ENCODE measurements around the gene ZBTB20.
A peak's percentile ranks its signal among the peaks of the same experiment; 100 is the strongest.

Gene ZBTB20

DNA sequence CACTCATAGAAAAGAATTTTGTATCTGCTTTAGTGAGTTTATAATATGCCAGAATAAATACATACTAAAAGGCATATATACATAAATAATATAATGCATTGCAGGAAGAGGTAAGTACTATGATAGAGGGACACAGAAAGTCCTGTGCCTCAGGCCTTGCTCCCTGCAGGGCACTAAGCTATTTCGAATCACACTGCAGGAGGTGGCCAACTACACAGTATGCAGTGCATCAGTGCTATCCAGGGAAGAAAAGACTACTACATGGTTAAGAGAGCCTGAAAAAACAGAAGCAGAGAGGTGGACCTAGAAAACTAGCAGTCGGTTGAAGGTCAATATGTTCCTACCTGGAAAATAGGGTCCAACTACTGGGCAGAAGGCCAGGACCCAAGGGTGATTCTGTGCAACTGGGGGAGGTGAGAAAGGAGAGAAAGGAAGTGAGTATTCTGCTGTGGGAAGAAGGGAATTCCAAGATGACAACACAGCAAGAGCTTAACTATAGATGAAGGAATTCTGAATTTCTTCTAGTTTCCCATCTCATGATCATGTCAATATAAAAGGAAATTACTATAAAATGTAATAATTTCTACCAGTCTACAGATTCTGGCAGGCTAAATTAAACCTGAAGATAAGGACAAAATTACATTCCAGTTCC is 218.0 kb downstream of the ZBTB20 start:
- DNase-seq (ENCODE audit: low spot score), result no peak

- no peak for DNase-seq (ENCODE audit: low spot score)
Observed at GRCh38 chr3:114904633-114905032, 242.5 kb downstream of the ZBTB20 start.

- peak; percentile 8 for DNase-seq (ENCODE audit: low spot score)
Observed at GRCh38 chr3:114903213-114903612, 243.9 kb downstream of the ZBTB20 start.

- no peak for DNase-seq (ENCODE audit: low spot score)
Observed at GRCh38 chr3:114902691-114903101, 244.4 kb downstream of the ZBTB20 start.

GRCh38 chr3:114900908-114901307 is 246.2 kb downstream of the ZBTB20 start:
- no peak for DNase-seq (ENCODE audit: low spot score)

GRCh38 chr3:114899186-114899931 is 247.7 kb downstream of the ZBTB20 start:
- DNase-seq (ENCODE audit: low spot score), result no peak

DNA sequence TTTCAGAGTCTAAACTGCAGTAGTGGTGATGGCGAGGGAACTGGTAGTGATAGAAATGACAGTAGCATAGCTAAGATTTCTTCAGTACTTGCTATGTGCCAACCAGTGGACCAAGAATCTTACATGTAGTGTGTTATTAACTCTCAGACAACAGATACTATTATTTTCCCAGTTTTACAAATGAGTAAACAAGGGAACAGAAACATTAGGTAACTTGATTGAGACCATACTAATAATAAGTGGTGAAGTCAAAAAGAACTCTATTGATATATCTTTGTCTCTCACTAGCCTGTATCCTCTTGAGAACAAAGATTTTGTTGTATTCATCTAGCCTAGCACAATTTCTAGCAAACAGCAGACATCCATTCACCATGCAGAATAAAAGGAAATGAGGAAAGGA is 250.1 kb downstream of the ZBTB20 start:
- no peak for DNase-seq (ENCODE audit: low spot score)

DNA sequence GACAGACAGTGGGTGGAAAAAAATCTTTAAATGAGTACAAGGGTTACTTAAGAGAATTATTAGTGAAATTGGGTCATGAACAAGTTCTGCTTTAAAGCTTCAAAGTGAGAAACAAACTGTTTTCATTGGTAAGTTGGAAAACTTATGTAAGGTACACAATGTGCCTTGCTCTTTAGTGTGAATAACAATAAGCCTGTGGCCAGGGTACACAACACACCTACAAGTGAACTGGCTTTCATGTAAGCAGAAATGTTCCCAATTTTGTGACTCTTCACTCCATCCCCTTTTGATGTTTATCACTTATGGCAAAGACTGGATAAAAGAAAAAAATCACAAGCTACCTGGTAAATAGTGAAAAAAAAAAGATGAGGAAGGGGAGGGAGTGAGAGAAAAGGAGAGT is 253.7 kb downstream of the ZBTB20 start:
- no peak for DNase-seq (ENCODE audit: low spot score)

DNA sequence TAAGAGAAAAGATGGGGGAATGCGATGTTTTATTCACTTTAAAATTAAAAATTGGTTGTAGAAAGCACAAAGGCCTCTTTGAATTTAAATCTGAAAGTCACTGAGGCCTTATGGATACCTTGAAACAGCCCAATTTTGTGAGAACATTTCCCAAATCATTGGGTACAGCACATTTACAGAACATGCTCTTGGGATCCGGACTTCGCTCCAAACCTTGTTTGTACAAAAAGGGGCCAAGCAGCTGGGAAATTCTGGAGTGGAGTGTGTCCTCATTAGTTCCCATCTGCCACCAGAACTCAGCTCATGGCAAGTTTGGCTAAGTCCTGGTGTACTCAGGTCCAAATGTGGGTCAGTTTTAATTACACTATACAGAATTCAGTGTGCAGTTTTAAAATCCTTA is 254.2 kb downstream of the ZBTB20 start:
- no peak for DNase-seq (ENCODE audit: low spot score)

GRCh38 chr3:114892131-114892879 is 254.8 kb downstream of the ZBTB20 start:
- no peak for DNase-seq (ENCODE audit: low spot score)

DNA sequence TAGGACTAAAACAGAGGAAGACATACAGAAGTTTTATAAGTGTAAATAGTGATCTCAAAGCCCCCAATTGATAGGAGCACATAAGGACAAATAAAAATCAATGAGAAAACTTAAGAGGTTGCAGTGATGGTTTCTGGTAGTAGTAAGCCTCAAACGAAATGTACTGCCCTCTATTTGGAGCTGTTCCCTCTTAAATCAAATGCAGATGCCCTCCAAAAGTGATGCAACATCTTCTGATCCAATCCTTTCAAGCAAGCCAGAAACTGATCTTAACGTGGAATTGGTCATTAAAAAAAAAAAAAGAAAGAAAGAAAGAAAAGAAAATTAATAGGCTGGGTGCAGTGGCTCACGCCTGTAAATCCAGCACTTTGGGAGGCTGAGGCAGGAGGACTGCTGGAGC is 259.3 kb downstream of the ZBTB20 start:
- DNase-seq (ENCODE audit: low spot score), result no peak

- DNase-seq (ENCODE audit: low spot score), result no peak
Observed at GRCh38 chr3:114886905-114887304, 260.2 kb downstream of the ZBTB20 start.

GRCh38 chr3:114884213-114884923 is 262.7 kb downstream of the ZBTB20 start:
- DNase-seq (ENCODE audit: low spot score), result no peak

DNA sequence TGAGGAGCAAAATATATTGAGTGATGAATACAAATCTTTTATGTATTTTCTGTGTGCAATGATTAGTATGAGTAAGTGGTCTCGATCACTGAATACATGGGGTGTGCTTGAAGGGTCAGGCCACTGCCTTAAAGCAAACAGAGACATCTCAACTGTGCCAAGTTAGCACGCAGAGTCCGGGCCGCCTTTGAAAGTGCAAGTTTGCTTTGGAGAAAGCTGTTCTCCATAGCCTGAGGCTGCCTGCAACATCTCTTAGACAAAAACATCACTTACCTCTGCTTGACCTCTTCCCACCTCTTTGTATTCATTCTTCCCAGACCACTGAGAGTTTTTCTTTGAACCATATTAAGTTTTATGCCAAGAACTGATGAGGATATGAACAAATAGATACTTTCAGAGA is 267.0 kb downstream of the ZBTB20 start:
- DNase-seq (ENCODE audit: low spot score), result no peak

DNA sequence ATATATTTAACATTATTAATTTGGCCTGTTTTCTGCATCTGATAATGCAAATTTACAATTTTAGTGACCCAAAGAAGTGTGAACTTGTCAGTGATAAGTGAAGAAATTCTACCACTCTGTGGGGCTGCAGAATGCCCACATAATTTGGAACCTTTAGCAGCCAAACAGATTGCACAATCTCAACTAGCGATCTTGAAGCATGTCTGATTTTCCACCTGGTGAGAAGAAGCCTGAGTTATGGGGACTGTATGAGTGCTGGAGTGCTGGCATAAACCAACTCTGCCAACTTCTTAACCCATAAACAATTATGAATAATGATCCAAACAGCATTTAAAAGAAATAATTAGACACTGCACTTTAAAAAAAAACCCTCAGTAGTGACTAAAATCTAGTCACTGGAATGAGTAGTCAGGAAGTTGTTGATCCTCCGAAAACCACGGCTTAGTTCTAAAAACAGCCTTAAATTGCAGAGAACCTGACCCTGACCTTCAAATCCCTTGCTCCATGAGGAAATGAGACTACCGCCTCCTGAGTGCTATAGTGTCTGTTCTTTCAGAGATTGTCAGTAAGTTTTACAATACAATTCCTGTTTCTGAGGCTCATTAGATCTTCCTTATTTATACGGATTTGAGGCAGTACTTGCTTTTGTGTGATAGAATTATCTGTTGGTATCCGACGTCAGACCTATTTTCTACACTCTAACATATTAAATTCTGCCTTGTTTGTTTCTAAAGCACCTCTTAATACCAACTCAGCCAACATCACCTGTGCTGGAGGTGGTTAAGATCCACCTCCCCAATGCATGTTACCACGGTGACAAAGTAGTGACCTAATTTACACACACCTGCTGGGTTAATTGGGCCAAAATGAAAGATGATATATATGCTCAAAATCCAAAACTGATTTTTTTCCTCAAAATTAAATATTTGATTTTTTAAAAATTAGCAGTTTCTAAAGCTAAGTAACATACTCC is 267.7 kb downstream of the ZBTB20 start:
- DNase-seq (ENCODE audit: low spot score), result no peak

GRCh38 chr3:114878114-114878839 is 268.8 kb downstream of the ZBTB20 start:
- DNase-seq (ENCODE audit: low spot score), result no peak

- no peak for DNase-seq (ENCODE audit: low spot score)
Observed at GRCh38 chr3:114877378-114878113, 269.5 kb downstream of the ZBTB20 start.

DNA sequence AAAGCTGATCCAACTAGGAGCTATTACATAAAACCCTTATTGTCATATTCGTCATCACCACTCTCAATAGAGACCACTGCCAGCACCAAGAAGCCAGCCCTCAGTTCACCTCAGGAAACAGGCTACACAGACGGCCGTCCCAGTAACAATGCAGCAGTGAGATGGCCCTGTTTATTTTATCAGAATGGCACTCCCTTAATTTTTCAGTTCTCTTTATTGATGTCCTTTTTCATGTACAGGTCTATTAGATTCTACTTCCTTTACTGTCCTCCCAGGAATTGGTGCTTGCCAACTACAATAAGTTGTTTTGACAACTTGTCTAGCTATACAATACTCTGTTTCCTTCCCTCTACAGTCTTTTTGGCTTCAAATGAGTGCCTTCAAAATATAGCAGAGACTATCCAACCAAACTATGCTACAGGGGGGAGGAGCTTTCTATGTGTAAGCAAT is 272.5 kb downstream of the ZBTB20 start:
- no peak for DNase-seq (ENCODE audit: low spot score)

GRCh38 chr3:114873591-114873990 is 273.5 kb downstream of the ZBTB20 start:
- no peak for DNase-seq (ENCODE audit: low spot score)

GRCh38 chr3:114872588-114872987 is 274.5 kb downstream of the ZBTB20 start:
- DNase-seq (ENCODE audit: low spot score), result no peak
